HG02870 (cell line): Measurements from ENCODE around the gene TXNIP.

ENCODE experiments used
- ATAC-seq: cut with Tn5 transposase; IDR thresholded peaks from one replicate; pipeline ENCODE4 v1.9.1; 2021; ENCODE audit warnings: mild to moderate bottlenecking, moderate library complexity; ENCODE audit not compliant: unreplicated experiment

Gene TXNIP

DNA sequence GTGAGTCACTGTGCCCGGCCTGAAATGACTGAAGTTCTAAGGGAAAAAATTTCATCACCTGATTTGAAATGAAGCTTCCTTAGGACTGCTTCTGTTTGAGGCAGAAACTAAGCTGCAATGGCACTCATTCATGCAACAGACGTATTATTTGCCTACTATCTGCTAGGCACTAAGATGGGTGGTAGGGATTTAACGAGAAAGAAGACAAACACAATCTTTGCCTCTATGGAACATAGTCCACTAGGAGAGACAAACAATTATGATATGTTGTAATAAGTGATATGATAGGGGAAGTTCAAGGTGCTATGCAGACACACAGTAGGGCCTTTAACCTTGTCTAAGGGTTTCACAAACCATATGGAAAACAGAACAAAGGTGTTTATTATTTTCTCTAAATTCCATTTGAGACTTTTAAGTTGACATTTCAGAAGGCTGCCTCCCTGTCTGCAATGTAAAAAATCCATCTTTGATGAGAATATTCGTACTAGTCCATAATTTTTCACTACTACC, 49.8 kb downstream of the TXNIP start:
- no peak for ATAC-seq

DNA sequence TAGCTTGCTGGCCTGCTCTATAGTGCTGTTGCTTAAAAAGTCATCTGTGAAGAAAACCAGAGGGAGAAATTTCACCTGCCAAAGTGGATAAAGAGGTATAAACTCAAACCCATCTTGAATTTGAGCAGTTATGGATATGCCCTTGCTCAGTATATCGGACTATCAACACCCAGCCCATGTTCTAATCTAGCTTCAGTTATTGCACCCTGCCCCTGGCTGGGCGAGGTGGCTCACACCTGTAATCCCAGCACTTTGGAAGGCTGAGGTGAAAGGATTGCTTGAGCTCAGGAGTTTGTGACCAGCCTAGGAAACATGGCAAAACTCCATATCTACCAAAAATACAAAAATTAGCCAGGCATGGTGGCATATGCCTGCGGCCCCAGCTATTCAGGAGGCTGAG, 51.8 kb downstream of the TXNIP start:
- ATAC-seq = no peak

DNA sequence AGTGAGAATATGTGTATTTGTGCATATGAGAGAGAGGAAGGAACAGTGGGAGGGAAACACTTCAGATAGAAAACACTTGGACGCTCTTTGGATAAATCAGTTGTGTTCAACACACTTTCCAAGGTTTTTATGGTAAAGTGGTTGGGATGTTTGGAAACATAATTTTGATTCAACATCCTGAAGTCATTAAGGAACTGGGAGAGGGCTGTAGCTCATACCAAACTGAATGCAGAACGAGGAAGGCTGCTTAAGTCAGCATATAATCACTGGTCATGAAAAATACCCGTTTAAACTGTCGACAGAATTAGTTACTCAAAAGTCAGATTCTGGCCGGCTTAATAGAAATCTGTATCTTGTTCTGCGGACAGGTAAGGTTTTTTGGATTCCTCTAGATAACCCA, 53.5 kb downstream of the TXNIP start:
- no peak for ATAC-seq
